ENCODE data around the gene FEM1A. TPM values are rescaled to one million over a fixed set of nuclear protein-coding genes. Genes with fewer than 3 reads are reported as not detected.

The FEM1A gene
- total and polyA plus RNA-seq, 2 donors (not counting 1 experiment from before 2014, with no cell fraction given), result 5.8 to 18.7 TPM

GRCh38 chr19:4742723-4743646 is 48.5 kb upstream of the FEM1A start:
- Mint-ChIP-seq H3K27ac (no peak overlapping the region), H3K27me3 (peaks cover 24% of the 10 kb centered on the region), H3K9me3 (ENCODE audit: insufficient read depth) (no peaks in the 10 kb centered on the region), H3K4me1 (no peaks in the 10 kb centered on the region), H3K4me3 (no peak overlapping the region)
- no peak for TF ChIP-seq EZH2 (IDR thresholded peaks at IDR 0.05; ENCODE audit: borderline replicate concordance, insufficient read depth, low read depth, low read length, poor library complexity, severe bottlenecking)
- TF ChIP-seq CTCF (IDR thresholded peaks at IDR 0.05), result no peak
- POLR2A ChIA-PET, result interaction anchor here (0.7 kb wide), 1 partner anchor 1788 kb away, joined by 3 read pairs; no protein-coding TSS in a partner anchor
- Histone ChIP-seq H3K9ac (ENCODE audit: low read length) (no peak overlapping the region), H4K20me1 (ENCODE audit: control insufficient read depth, insufficient read depth, low read length, poor library complexity, severe bottlenecking) (no peaks in the 10 kb centered on the region), H2AFZ (ENCODE audit: insufficient read depth, low read depth, low read length, poor library complexity, severe bottlenecking) (no peak overlapping the region), H3K4me1 (ENCODE audit: control insufficient read depth in 2 of 2, insufficient read depth in 2 of 2, low read length in 2 of 2) (no peaks in the 10 kb centered on the region), H3K4me3 (ENCODE audit: control extremely low read depth in 1 of 5, extremely low read depth in 1 of 5, insufficient read depth in 1 of 5, low read depth in 2 of 5, low read length in 4 of 5) (no peak overlapping the region), H3K4me2 (replicated peaks; ENCODE audit: low read depth, low read length, poor library complexity, severe bottlenecking) (no peak overlapping the region), H3K79me2 (ENCODE audit: control insufficient read depth, insufficient read depth, low read length) (no peaks in the 10 kb centered on the region), H3K36me3 (replicated peaks in 1 of 2; ENCODE audit: control extremely low read depth in 1 of 2, control insufficient read depth in 1 of 2, extremely low read depth in 1 of 2, insufficient read depth in 2 of 2, low read length in 1 of 2) (no peaks in the 10 kb centered on the region), H3K27ac (ENCODE audit: low read length in 2 of 2) (no peak overlapping the region), H3K9me3 (ENCODE audit: control extremely low read depth in 1 of 3, control insufficient read depth in 2 of 3, insufficient read depth in 1 of 3, low read length in 2 of 3) (no peaks in the 10 kb centered on the region), H3K27me3 (replicated peaks in 1 of 4; ENCODE audit: control extremely low read depth in 1 of 4, control insufficient read depth in 3 of 4, insufficient read depth in 4 of 4, low read length in 3 of 4) (peaks cover 0 to 17% (median 3%) of the 10 kb centered on the region in 4 experiments)
- 30% methylated on average over 12 of the region's 12 CpGs for WGBS (ENCODE audit: insufficient coverage)
- DNase-seq, result no peak
- intact Hi-C loops (cut with micrococcal nuclease), result no loop called here
- CTCF ChIA-PET, result interaction anchor here (0.7 kb wide), 1 partner anchor 12 kb away, joined by 3 read pairs; no protein-coding TSS in a partner anchor
- ATAC-seq (ENCODE audit: low read depth), result no peak
